ACC112 (cell line): Measurements from ENCODE around the gene SHTN1.

Experiments used
- H2AFZ ChIP-seq: fragments of 200-600 bp; sonication (generic); one replicate; pipeline ENCODE4 v1.6.0; 2017; ENCODE audit warnings: antibody characterized with exemption, low read length; ENCODE audit not compliant: unreplicated experiment
- H3K27ac ChIP-seq: fragments of 200-600 bp; sonication (generic); 2 replicates; pipeline ENCODE4 v1.5.1; 2014; ENCODE audit warnings: low read depth, mild to moderate bottlenecking, antibody characterized with exemption, low read length, moderate library complexity
- H3K27me3 ChIP-seq: fragments of 200-600 bp; sonication (generic); 2 replicates; pipeline ENCODE4 v1.6.1; 2014; ENCODE audit warnings: mild to moderate bottlenecking, antibody characterized with exemption, low read length, moderate library complexity, mixed read lengths; ENCODE audit not compliant: insufficient read depth
- H3K36me3 ChIP-seq: fragments of 200-600 bp; sonication (generic); 2 replicates; pipeline ENCODE4 v1.6.1; 2016; ENCODE audit warnings: mild to moderate bottlenecking, antibody characterized with exemption, low read length, moderate library complexity, mixed read lengths; ENCODE audit not compliant: insufficient read depth
- H3K4me1 ChIP-seq: fragments of 200-600 bp; sonication (generic); one replicate; pipeline ENCODE4 v1.6.1; 2016; ENCODE audit warnings: low read length, mixed read lengths; ENCODE audit not compliant: insufficient read depth, unreplicated experiment, control insufficient read depth
- H3K4me3 ChIP-seq: fragments of 200-600 bp; sonication (generic); 2 replicates; pipeline ENCODE4 v1.5.1; 2014; ENCODE audit warnings: mild to moderate bottlenecking, low read depth, low read length
- H3K79me2 ChIP-seq: fragments of 200-600 bp; sonication (generic); one replicate; pipeline ENCODE4 v1.6.0; 2016; ENCODE audit warnings: low read length; ENCODE audit not compliant: control insufficient read depth, unreplicated experiment, insufficient read depth

SHTN1 gene

DNA sequence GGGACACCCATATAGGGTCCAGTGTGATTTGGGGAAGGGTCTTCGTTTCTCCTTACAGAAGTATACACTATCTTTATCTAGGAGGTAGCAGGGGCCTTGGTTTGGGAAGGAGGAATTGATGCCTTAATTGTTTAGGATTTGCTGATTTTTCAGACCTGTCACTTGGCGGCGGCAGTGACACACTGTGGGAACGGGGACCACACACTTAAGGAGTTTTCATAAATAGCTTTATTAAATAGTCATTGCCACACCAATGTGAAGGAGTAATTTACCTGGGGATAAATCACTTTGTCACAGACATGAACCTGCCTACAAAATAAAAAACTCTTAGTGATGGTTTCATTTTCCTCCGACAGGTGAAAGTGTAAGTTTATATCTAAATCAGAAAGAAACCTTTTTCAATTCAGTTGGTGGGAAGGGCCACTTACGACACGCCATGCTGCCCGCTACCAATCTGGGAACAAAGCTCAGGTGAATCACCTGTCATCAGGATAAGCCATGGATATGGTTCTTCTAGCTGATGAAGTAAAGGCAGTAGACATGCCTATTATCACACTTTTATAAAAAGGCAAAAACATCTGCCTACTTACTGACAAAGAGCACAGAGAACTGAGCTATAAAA lies 168.0 kb downstream of the SHTN1 start:
- Histone ChIP-seq H3K27me3 (no peaks in the 10 kb centered on the region), H2AFZ (no peak overlapping the region), H3K4me3 (no peak overlapping the region), H3K36me3 (no peaks in the 10 kb centered on the region), H3K27ac (no peak overlapping the region), H3K79me2 (no peaks in the 10 kb centered on the region), H3K4me1 (no peaks in the 10 kb centered on the region)

DNA sequence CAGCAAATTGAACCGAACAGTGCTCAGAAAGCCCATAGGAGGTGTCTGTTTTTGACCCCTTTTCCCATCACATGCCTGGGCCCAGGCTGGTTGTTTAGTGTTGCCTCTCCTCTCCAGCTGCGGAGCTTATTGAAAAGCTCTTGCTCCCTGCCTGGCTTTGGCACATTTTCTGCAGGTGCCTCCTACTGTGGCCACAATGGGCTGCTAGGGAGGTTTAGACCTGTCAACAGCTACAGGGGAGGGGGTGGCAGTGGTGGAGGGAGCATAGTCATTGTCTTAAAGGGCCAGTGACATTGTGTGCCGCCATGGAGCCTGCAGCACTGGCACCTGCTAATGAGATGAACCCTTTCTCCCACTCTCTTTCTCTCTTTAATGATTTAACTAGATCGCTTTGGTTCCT lies 168.9 kb downstream of the SHTN1 start:
- H3K36me3 ChIP-seq: no peaks in the 10 kb centered on the region
- H3K27me3 ChIP-seq: no peaks in the 10 kb centered on the region
- H2AFZ ChIP-seq: no peak overlapping the region
- H3K79me2 ChIP-seq: no peaks in the 10 kb centered on the region
- H3K27ac ChIP-seq: no peak overlapping the region
- no peak overlapping the region for H3K4me3 ChIP-seq
- H3K4me1 ChIP-seq: no peaks in the 10 kb centered on the region

DNA sequence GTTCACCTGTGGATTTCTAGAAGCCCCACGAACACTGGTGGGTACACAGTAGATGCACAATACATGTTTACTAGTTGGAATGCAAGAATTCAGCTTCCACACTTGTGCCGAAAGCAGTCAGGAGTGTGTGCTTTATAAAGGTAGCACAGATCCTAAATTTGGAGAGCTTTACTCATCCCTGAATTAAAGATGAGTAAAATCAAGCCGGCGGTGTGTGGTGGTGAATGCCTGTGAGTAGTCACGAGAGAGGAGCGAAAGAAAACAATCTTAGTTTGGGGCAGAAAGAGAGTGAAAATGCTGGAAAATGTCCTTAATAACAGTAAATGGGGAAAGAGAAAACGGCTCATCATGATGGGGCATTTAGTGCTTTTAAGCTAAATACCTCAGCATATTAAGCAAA lies 169.3 kb downstream of the SHTN1 start:
- no peak overlapping the region for H2AFZ ChIP-seq
- H3K4me1 ChIP-seq: no peaks in the 10 kb centered on the region
- no peak overlapping the region for H3K4me3 ChIP-seq
- no peak overlapping the region for H3K27ac ChIP-seq
- H3K36me3 ChIP-seq: no peaks in the 10 kb centered on the region
- no peaks in the 10 kb centered on the region for H3K79me2 ChIP-seq
- H3K27me3 ChIP-seq: no peaks in the 10 kb centered on the region

DNA sequence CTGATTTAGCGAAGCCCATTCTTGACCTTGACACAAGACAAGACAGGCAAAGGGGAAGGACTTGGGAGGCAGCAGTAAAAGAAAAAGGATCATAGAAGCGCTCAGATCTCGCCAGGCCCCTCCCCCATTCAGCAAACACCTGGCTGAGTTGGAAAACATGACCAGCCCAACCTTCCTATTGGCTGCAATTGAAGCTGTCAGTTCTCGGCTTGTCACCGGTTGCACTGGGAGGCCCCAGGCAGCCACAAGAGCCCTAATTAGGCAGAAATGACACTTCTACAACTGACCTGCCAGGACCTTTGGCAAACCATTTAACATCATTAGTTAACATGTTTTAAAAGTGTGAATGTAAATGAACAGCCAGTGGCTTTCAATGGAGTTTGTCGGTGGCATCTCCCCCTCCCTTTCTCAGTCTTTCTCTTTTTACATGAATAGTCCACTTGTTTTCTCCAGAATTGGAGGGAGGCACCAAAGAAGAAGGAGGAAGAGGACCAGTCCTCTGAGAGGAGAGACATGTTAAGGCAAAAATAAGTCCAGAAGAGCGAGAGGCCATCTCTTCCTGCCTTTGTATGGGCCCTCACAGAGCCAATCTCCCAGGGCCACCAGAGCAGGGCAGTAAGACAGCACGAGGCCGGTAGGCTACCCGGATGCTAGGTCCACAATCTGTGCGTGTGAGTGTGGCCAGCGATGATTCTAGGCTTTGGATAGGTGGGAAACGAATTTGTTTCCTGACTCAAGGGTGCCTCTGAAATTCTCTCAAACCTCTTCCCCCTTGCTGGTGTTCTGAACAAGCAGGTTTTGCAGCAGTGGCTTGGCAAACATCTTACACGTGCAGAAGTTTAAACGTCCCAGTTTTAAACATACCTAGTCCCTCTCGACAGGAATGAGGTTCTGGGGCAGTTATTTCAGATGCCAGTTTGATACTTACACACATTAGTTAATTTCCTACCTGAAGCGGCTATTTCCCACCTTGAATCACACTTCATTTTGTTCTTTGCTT lies 170.7 kb downstream of the SHTN1 start:
- no peaks in the 10 kb centered on the region for H3K36me3 ChIP-seq
- no peak overlapping the region for H3K4me3 ChIP-seq
- no peak overlapping the region for H2AFZ ChIP-seq
- H3K4me1 ChIP-seq: no peaks in the 10 kb centered on the region
- H3K27ac ChIP-seq: no peak overlapping the region
- no peaks in the 10 kb centered on the region for H3K79me2 ChIP-seq
- H3K27me3 ChIP-seq: no peaks in the 10 kb centered on the region

DNA sequence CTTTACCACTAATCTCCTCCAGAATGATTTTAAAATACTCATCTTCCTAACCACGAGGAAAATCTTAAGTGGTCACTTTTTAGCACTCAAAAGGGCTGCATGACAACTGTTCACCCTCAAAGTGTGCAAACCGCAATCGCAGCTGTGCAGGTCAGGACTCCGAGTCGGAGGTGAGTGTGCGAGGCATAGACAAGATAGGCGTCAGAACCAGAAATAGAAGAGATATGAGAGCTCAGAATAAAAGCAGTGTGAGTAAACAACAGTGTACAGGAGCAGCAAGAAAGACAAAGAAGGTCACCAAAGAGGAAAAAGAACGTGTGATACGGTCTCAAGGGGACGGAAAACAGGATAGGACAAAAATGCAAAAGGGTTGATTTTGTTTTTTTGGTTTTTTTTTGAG lies 173.2 kb downstream of the SHTN1 start:
- Histone ChIP-seq H3K4me3 (no peak overlapping the region), H3K4me1 (peaks cover 1% of the 10 kb centered on the region), H2AFZ (no peak overlapping the region), H3K36me3 (no peaks in the 10 kb centered on the region), H3K27ac (no peak overlapping the region), H3K79me2 (no peaks in the 10 kb centered on the region), H3K27me3 (no peaks in the 10 kb centered on the region)
